GM10266 (cell line): ENCODE results near the gene ANKRD55.

ENCODE experiments used
- DNase-seq: peaks from one replicate; pipeline ENCODE4 v3.0.0; 2012; ENCODE audit errors: extremely low spot score
- TF ChIP-seq, protein P1 (sequence below): IDR thresholded peaks from 2 replicates; pipeline ENCODE4 v1.5.1; 2012; ENCODE audit warnings: mild to moderate bottlenecking, low read depth; ENCODE audit not compliant: control insufficient read depth, insufficient read depth; ENCODE audit errors: missing control alignments

ANKRD55 gene

DNA sequence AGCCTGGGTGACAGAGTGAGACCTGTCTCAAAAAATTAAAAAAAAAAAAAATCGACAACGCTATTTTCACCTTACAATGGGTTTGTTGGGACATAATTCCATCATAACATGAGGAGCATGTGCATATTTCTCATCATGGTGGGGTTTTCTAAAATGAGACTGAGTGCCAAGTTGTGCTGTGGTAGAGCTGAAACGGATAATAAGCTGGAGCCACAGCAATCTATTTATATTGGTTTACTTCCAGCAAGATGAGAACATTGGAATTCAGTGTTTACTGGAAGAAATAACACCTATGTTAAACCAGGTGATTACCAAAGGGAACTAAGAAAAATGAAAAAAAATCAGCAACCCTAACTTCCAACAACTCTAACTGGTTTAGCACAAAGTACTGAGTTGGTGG is 136.1 kb downstream of the ANKRD55 start:
- TF ChIP-seq, protein P1, sequence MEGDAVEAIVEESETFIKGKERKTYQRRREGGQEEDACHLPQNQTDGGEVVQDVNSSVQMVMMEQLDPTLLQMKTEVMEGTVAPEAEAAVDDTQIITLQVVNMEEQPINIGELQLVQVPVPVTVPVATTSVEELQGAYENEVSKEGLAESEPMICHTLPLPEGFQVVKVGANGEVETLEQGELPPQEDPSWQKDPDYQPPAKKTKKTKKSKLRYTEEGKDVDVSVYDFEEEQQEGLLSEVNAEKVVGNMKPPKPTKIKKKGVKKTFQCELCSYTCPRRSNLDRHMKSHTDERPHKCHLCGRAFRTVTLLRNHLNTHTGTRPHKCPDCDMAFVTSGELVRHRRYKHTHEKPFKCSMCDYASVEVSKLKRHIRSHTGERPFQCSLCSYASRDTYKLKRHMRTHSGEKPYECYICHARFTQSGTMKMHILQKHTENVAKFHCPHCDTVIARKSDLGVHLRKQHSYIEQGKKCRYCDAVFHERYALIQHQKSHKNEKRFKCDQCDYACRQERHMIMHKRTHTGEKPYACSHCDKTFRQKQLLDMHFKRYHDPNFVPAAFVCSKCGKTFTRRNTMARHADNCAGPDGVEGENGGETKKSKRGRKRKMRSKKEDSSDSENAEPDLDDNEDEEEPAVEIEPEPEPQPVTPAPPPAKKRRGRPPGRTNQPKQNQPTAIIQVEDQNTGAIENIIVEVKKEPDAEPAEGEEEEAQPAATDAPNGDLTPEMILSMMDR, result no peak
- no peak for DNase-seq

DNA sequence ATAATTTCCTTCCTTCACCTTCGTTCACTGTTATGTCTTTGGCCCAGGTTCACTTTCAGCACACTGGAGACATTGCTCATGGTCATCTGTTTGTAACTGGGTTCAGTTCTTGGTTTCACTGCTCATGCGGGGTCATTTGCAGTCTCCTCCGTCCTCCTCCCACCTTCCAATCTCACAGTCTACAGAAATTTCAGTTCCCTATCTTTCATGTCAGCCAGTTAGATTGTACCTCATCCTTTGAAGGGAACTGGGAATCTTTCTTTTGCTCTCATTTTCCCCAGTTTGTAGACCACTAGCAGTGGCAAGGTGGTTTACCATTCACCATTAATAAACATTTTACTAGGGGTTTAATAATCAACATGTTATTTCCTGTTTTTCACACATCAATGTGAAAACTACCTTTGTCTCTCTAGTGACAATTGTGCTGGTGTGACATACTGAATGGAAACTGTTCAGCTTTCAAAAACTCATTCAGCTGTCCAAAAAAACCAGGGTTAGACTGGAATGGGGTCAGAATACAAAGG is 137.5 kb downstream of the ANKRD55 start:
- peak; percentile 33 for DNase-seq
- TF ChIP-seq, protein P1, result no peak

DNA sequence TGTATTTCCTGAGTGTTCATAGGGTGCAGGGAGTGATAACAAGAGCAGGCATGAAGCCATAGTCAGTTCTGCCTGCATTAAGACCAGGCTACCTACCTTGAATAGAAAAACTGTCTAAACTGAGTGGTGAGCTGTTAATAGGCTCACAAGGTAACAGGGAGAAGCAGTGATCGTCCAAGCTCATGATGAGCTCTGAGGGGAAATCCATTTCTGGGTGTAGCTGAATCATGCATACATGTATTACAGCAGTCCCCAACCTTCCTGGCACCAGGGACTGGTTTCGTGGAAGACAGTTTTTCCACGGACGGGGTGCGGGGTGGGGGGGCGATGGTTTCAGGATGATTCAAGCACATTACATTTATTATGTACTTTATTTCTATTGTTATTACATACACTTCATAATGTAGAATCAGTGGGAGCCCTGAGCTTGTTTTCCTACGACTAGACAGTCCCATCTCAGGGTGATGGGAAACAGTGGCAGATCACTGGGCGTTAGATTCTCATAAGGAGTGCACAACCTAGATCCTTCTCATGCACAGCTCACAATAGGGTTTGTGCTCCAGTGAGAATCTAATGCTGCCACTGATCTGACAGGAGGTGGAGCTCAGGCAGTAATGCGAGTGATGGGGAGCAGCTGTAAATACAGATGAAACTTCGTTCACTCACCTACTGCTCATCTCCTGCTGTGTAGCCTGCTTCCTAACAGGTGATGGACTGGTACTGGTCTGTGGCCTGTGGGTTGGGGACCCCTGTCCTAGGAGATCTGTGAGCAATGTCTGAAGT is 138.4 kb downstream of the ANKRD55 start:
- TF ChIP-seq, protein P1, result no peak
- DNase-seq, result no peak

DNA sequence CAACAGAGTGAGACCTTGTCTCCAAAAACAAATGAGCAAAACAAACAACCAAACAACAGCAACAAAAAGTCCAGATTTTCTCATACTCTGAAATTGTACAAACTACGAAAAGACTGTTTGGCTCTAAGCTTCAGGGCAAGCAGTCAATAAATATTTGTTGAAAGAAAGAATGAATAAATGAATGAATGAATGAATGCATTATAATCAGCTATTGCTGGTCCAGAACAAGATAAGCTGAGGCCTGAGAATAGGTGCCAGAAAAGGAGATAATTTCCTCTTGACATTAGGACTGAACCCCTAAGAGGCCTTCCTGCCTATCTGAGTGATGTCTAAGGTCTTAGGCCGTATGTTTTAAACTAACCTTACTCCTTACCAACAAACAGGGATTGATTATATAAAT is 139.2 kb downstream of the ANKRD55 start:
- TF ChIP-seq, protein P1, result no peak
- no peak for DNase-seq

DNA sequence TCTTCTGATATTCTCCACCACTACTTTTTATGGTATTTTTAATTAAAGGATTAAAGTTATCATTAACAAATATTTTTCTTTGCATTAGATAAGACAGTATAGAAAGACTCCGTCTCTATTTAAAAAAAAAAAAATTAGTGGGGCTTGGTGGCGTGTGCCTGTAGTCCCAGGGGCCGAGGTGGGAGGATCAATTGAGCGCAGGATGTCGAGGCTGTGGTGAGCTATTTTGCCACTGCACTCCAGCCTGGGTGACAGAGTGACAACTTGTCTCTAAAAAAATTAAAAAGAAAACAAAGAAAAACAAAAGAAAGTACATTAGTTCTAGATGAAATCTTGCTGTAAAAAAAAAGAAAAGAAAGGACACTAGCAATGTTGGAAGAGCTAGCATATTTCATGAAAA is 141.0 kb downstream of the ANKRD55 start:
- no peak for DNase-seq
- TF ChIP-seq, protein P1, result no peak

DNA sequence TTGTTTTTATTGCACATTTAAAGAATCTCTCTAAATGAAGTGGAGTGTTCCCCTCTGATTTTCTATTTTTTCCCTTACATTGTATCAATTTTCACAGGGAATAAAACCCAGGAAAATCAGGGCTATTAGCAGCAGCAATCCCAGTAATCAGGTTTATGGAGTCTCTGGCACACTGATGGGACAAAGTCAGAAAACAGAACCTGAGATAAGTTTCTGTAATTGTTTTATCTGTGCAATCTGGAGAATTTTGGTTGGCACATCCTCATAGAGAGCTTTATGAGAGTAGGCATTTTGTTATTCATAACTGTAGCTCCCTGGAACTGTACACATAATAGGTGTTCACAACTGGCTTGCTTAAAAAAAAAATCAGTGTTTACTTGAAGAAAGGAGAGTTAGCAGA is 141.5 kb downstream of the ANKRD55 start:
- DNase-seq, result no peak
- TF ChIP-seq, protein P1, result no peak

DNA sequence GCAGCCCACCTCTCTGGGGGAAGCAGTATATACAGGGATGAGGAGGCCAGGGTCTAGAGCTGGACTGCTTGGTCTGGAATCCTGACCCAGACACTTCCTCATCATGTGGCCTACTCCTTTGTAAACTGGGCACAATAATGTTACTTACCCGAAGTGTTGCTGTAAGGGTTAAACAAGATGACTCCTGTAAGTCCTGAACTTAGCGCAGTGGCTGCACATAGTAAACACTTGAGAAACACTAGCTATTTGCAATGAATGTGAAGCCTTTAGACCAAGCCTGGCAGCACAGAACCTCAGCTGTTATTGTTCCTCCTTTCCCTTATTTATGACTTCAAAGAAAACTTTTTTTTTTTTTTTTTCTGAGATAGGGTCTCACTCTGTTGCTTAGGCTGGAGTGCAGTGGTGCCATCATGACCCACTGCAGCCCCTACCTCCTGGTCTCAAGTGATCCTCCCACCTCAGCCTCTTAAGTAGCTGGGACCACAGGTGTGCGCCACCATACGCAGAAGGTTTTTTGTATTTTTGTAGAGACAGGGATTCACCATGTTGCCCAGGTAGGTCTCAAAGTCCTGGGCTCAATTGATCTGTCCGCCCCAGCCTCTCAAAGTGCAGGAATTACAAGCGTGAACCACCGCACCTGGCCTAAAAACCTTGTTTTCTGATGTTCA is 142.2 kb downstream of the ANKRD55 start:
- no peak for DNase-seq
- TF ChIP-seq, protein P1, result no peak
